Osteoblast (primary cell): Measurements from ENCODE around the gene TEX22. TPM values are rescaled to one million over a fixed set of nuclear protein-coding genes. Genes with fewer than 3 reads are reported as not detected.
A peak's percentile ranks its signal among the peaks of the same experiment; 100 is the strongest.

Experiments used
- DNase-seq: peaks from one replicate; pipeline ENCODE4 v3.0.0; 2011; ENCODE audit warnings: low spot score, mixed read lengths; ENCODE audit not compliant: insufficient read length; ENCODE audit errors: missing footprints
- H2AFZ ChIP-seq: 2 replicates; pipeline ENCODE4 v1.6.0; 2011; ENCODE audit warnings: mild to moderate bottlenecking, low read length
- H3K27ac ChIP-seq: 2 replicates; pipeline ENCODE4 v1.5.1; 2011; ENCODE audit warnings: mild to moderate bottlenecking, low read depth, low read length, moderate library complexity
- H3K27me3 ChIP-seq: 2 replicates; pipeline ENCODE4 v1.6.0; 2012; ENCODE audit warnings: mild to moderate bottlenecking, control low read depth, inconsistent platforms, low read length, moderate library complexity; ENCODE audit not compliant: insufficient read depth
- H3K36me3 ChIP-seq: 2 replicates; pipeline ENCODE4 v1.5.1; 2011; ENCODE audit warnings: mild to moderate bottlenecking, low read length, control low read depth, moderate library complexity; ENCODE audit not compliant: insufficient read depth
- H3K4me1 ChIP-seq: 2 replicates; pipeline ENCODE4 v1.5.1; 2011; ENCODE audit warnings: mild to moderate bottlenecking, low read length, control low read depth, moderate library complexity; ENCODE audit not compliant: insufficient read depth
- H3K4me2 ChIP-seq: 2 replicates; pipeline ENCODE4 v1.6.0; 2011; ENCODE audit warnings: mild to moderate bottlenecking, low read length; ENCODE audit not compliant: insufficient read depth
- H3K4me3 ChIP-seq: fragments of 200-600 bp; sonication (generic); 3 replicates; pipeline ENCODE4 v1.5.1; 2012; ENCODE audit warnings: mild to moderate bottlenecking, low read length, inconsistent platforms; ENCODE audit not compliant: insufficient read depth
- H3K79me2 ChIP-seq: 2 replicates; pipeline ENCODE4 v1.6.0; 2012; ENCODE audit warnings: mild to moderate bottlenecking, low read length, control low read depth, inconsistent platforms; ENCODE audit not compliant: insufficient read depth
- H3K9me3 ChIP-seq: 2 replicates; pipeline ENCODE4 v1.5.1; 2011; ENCODE audit warnings: low read depth, low read length, control low read depth
- H4K20me1 ChIP-seq: 2 replicates; pipeline ENCODE4 v1.6.0; 2012; ENCODE audit warnings: mild to moderate bottlenecking, low read length, control low read depth; ENCODE audit not compliant: insufficient read depth
- total RNA-seq: library from RNA; depleted of rRNA; stranded (reverse); fragments of >200 nt; gene quantifications from 2 replicates; pipeline ENCODE4 v1.2.3, GENCODE V29; 2012
- TF ChIP-seq, protein P1 (sequence below): IDR thresholded peaks from 2 replicates; pipeline ENCODE4 v1.5.1; 2011; ENCODE audit warnings: mild to moderate bottlenecking, low read depth, low read length, moderate library complexity; ENCODE audit errors: extremely low read depth

TEX22 gene
- total RNA-seq, 1 donor = under 0.01 TPM

DNA sequence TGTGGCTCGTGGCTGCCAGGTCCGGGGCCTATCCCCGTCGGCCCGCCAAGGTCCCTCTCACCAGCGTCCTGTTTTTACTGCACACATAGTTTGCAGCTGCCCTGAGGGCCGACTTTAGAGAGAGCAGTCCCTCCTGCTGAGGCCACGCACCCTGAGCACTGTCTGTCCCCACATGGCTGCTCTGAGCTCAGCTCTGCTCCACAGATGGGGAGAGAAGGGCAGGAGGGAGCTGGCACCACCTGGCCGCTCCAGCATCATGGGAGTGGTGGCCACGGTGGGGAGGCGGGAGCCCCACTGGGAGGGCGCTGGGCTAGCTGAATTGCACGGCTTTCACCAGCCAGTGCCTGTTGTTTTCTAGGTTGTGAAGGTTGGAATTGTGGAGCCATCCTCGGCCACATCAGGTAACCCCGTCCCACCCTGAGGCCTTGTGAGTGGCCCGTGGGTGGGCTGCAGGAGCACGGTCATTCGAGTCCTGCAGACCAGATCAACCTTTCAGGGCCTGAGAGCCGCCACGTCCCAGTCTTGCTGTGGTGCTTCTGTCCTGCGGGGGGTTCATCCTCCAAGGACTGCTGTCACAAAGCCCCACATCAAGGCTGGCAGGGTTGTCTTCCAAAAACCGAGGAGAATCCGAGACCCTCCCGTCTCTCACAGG is 7.4 kb upstream of the TEX22 start:
- DNase-seq = peak; percentile 79
- no peak overlapping the region for H3K27ac ChIP-seq
- TF ChIP-seq, protein P1, sequence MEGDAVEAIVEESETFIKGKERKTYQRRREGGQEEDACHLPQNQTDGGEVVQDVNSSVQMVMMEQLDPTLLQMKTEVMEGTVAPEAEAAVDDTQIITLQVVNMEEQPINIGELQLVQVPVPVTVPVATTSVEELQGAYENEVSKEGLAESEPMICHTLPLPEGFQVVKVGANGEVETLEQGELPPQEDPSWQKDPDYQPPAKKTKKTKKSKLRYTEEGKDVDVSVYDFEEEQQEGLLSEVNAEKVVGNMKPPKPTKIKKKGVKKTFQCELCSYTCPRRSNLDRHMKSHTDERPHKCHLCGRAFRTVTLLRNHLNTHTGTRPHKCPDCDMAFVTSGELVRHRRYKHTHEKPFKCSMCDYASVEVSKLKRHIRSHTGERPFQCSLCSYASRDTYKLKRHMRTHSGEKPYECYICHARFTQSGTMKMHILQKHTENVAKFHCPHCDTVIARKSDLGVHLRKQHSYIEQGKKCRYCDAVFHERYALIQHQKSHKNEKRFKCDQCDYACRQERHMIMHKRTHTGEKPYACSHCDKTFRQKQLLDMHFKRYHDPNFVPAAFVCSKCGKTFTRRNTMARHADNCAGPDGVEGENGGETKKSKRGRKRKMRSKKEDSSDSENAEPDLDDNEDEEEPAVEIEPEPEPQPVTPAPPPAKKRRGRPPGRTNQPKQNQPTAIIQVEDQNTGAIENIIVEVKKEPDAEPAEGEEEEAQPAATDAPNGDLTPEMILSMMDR = no peak
- H3K4me2 ChIP-seq = no peak overlapping the region
- H3K4me3 ChIP-seq = no peak overlapping the region
- no peaks in the 10 kb centered on the region for H3K36me3 ChIP-seq
- no peak overlapping the region for H2AFZ ChIP-seq
- no peaks in the 10 kb centered on the region for H3K27me3 ChIP-seq
- H3K79me2 ChIP-seq = no peaks in the 10 kb centered on the region
- H4K20me1 ChIP-seq = no peaks in the 10 kb centered on the region
- no peaks in the 10 kb centered on the region for H3K9me3 ChIP-seq
- H3K4me1 ChIP-seq = no peaks in the 10 kb centered on the region

- Histone ChIP-seq H3K79me2 (no peaks in the 10 kb centered on the region), H3K36me3 (no peaks in the 10 kb centered on the region), H2AFZ (no peak overlapping the region), H3K4me3 (no peak overlapping the region), H3K4me1 (no peaks in the 10 kb centered on the region), H3K4me2 (no peak overlapping the region), H3K27ac (no peak overlapping the region), H4K20me1 (no peaks in the 10 kb centered on the region), H3K9me3 (no peaks in the 10 kb centered on the region), H3K27me3 (no peaks in the 10 kb centered on the region)
- TF ChIP-seq, protein P1 = no peak
- peak; percentile 72 for DNase-seq
Measured at GRCh38 chr14:105391541-105391940, 6.8 kb upstream of the TEX22 start.

GRCh38 chr14:105392131-105393090 is 5.9 kb upstream of the TEX22 start:
- no peaks in the 10 kb centered on the region for H3K4me1 ChIP-seq
- H3K9me3 ChIP-seq = no peaks in the 10 kb centered on the region
- no peaks in the 10 kb centered on the region for H4K20me1 ChIP-seq
- TF ChIP-seq, protein P1 = no peak
- no peak overlapping the region for H2AFZ ChIP-seq
- H3K79me2 ChIP-seq = no peaks in the 10 kb centered on the region
- no peak overlapping the region for H3K4me2 ChIP-seq
- H3K4me3 ChIP-seq = no peak overlapping the region
- H3K36me3 ChIP-seq = no peaks in the 10 kb centered on the region
- H3K27ac ChIP-seq = no peak overlapping the region
- peak; percentile 58 for DNase-seq
- H3K27me3 ChIP-seq = no peaks in the 10 kb centered on the region

DNA sequence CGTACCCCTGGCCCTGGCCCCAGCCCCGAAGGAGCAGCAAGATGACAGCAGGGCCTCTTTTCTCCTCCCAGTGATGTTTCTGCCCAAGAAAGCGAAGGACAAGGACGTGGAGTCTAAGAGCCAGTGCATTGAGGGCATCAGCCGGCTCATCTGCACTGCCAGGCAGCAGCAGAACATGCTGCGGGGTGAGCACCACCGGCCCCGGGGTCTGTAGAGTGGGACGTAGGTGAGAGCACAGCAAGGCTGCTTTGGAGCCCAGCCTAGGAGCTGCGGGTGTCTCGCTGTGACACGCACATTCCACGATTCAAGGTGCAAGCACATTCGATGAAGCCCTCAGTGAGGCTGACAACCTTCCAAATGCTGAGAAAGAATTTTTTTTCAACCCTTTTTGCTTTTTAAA is 5.2 kb upstream of the TEX22 start:
- DNase-seq = peak; percentile 75
- H3K4me3 ChIP-seq = no peak overlapping the region
- H3K4me1 ChIP-seq = peaks cover 2% of the 10 kb centered on the region
- no peak overlapping the region for H2AFZ ChIP-seq
- no peaks in the 10 kb centered on the region for H3K27me3 ChIP-seq
- no peak overlapping the region for H3K27ac ChIP-seq
- no peaks in the 10 kb centered on the region for H4K20me1 ChIP-seq
- no peaks in the 10 kb centered on the region for H3K79me2 ChIP-seq
- no peaks in the 10 kb centered on the region for H3K9me3 ChIP-seq
- no peak overlapping the region for H3K4me2 ChIP-seq
- no peaks in the 10 kb centered on the region for H3K36me3 ChIP-seq
- TF ChIP-seq, protein P1 = no peak
